ENCODE data around the gene SPATA45. TPM values are rescaled to one million over a fixed set of nuclear protein-coding genes. Genes with fewer than 3 reads are reported as not detected.

Gene SPATA45
- total RNA-seq, 2 experiments from 2014 or later = not detected

- CTCF ChIA-PET = interaction anchor here (0.6 to 2.3 kb wide), 12 partner anchors 10 to 335 kb away, joined by 3 to 14 read pairs (median 3); no protein-coding TSS in a partner anchor
- POLR2A ChIA-PET = interaction anchor here (0.6 to 1.6 kb wide), 7 partner anchors 36 to 212 kb away, joined by 3 to 7 read pairs (median 4); partner anchors contain the start of genes ATF3 and FLVCR1
These were observed 56.2 kb downstream of the SPATA45 start for GRCh38 chr1:212791261-212791675.

GRCh38 chr1:212785871-212786270 is 61.6 kb downstream of the SPATA45 start:
- CTCF ChIA-PET = interaction anchor here (2.2 kb wide), 1 partner anchor 121 kb away, joined by 10 read pairs; no protein-coding TSS in a partner anchor

GRCh38 chr1:212783976-212784375 is 63.5 kb downstream of the SPATA45 start:
- CTCF ChIA-PET = interaction anchor here (1.4 kb wide), 1 partner anchor 119 kb away, joined by 7 read pairs; no protein-coding TSS in a partner anchor
- POLR2A ChIA-PET = interaction anchor here (0.7 kb wide), 1 partner anchor 83 kb away, joined by 3 read pairs; no protein-coding TSS in a partner anchor

More at GRCh38 chr1:212785871-212786270, 61.6 kb downstream of the SPATA45 start:
- POLR2A ChIA-PET = no interaction called here

GRCh38 chr1:212782422-212783154 is 64.9 kb downstream of the SPATA45 start:
- POLR2A ChIA-PET = interaction anchor here (1.0 kb wide), 1 partner anchor 10 kb away, joined by 5 read pairs; no protein-coding TSS in a partner anchor

DNA sequence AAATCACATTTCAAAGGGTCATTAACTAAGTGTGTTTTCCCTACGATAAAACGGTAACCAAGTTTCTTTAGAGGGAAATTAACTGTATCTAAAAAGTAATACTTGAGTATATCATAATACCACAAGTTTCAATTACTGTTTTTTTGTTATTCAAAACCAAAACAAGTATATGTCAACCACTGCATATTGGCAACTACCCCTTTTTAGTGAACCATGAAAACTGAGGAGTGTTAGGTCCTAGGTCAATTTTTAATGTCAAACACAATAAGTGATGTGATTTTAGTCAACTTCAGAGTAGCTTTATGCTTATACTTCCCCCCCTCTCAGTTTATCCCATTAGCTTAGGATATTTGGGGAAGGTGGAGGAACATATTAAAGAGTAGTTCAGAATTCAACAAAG is 66.2 kb downstream of the SPATA45 start:
- CTCF ChIA-PET = interaction anchor here (0.9 to 2.2 kb wide), 7 partner anchors 12 to 304 kb away, joined by 3 to 24 read pairs (median 3); no protein-coding TSS in a partner anchor

More at GRCh38 chr1:212782422-212783154, 64.9 kb downstream of the SPATA45 start:
- CTCF ChIA-PET = interaction anchor here (0.9 to 2.2 kb wide), 7 partner anchors 11 to 118 kb away, joined by 3 to 24 read pairs (median 3); no protein-coding TSS in a partner anchor

DNA sequence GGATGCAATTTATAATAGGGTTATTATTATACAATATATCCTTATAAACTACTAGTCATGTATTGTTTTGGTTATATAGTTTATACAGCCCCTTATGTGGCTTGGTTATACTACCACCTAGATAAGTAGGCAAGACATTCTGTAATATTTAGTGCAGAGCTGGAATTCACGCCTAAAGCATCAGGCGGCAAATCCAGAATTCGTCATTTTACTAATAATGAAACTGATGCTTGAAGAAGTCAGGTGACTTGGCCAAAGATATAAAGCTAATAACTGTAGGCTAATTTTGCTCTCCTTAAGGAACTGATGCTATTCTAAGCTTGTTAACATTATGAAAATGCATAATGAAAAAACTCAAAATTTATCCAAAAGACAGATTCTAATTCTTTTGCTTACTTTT is 66.7 kb downstream of the SPATA45 start:
- CTCF ChIA-PET = interaction anchor here (0.9 to 2.2 kb wide), 4 partner anchors 11 to 304 kb away, joined by 3 to 24 read pairs (median 4); no protein-coding TSS in a partner anchor
- POLR2A ChIA-PET = no interaction called here

More for the DNA sequence above, 66.2 kb downstream of the SPATA45 start:
- POLR2A ChIA-PET = interaction anchor here (1.0 kb wide), 1 partner anchor 11 kb away, joined by 5 read pairs; no protein-coding TSS in a partner anchor

Other genes with a start within 250 kb of the SPATA45 start
- gene ATF3, start 238.9 kb downstream of the SPATA45 start, total RNA-seq = 10 to 100 TPM; 38.6 to 38.9 TPM
- 100 to 1,000 TPM; 146 to 148 TPM for gene BATF3, start 147.8 kb downstream of the SPATA45 start, total RNA-seq
- 10 to 100 TPM; 40.3 to 40.4 TPM for gene NSL1, start 55.9 kb downstream of the SPATA45 start, total RNA-seq
- 10 to 100 TPM; 15.1 to 16.5 TPM for gene TATDN3, start 55.8 kb downstream of the SPATA45 start, total RNA-seq
- gene FLVCR1, start 10.6 kb upstream of the SPATA45 start, total RNA-seq = 10 to 100 TPM; 16.2 to 18.7 TPM
- under 1 TPM; 0.23 to 0.44 TPM for gene VASH2, start 102.9 kb upstream of the SPATA45 start, total RNA-seq
- 10 to 100 TPM; 38.0 to 38.1 TPM for gene ANGEL2, start 168.2 kb upstream of the SPATA45 start, total RNA-seq
- 1 to 10 TPM; 5.6 TPM for gene RPS6KC1, start 203.6 kb upstream of the SPATA45 start, total RNA-seq